ENCODE results near the gene ZBTB24. TPM values are rescaled to one million over a fixed set of nuclear protein-coding genes. Genes with fewer than 3 reads are reported as not detected.

ZBTB24 gene
- total and polyA plus RNA-seq, 2 donors (not counting 3 experiments of a cell fraction or from before 2014, with no cell fraction given), result 1.9 to 6.2 TPM

DNA sequence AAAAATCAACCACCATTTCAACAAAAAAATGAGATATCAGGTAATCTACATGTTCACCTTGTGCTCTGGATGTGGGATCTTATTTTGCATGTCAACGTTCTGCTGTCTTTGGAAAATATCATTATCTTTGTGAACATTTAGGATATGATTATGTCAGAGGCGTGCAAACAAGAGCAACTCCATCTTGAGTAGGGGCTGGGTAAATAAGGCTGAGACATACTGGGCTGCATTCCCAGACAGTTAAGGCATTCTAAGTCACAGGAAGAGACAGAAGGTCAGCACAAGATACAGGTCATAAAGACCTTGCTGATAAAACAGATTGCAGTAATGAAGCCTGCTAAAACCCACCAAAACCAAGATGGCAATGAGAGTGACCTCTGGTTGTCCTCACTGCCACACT, 28.8 kb upstream of the ZBTB24 start:
- Histone ChIP-seq H3K9me3 (replicated peaks; ENCODE audit: control insufficient read depth, insufficient read depth, low read length) (no peaks in the 10 kb centered on the region), H3K4me1 (ENCODE audit: control insufficient read depth, extremely low read depth, insufficient read depth, low read length) (no peaks in the 10 kb centered on the region), H3K79me2 (ENCODE audit: control insufficient read depth, insufficient read depth, low read length) (no peaks in the 10 kb centered on the region), H3K27ac (ENCODE audit: insufficient read depth, low read depth, low read length) (no peak overlapping the region), H3K36me3 (ENCODE audit: control insufficient read depth in 2 of 2, extremely low read depth in 1 of 2, insufficient read depth in 2 of 2, low read length in 2 of 2) (no peaks in the 10 kb centered on the region), H3K9me1 (replicated peaks; ENCODE audit: control insufficient read depth, extremely low read depth, insufficient read depth, low read length) (no peaks in the 10 kb centered on the region), H3K4me3 (replicated peaks in 1 of 3; ENCODE audit: insufficient read depth in 1 of 3, low read depth in 1 of 3, low read length in 3 of 3) (no peak overlapping the region), H3K4me2 (ENCODE audit: insufficient read depth, low read length) (no peak overlapping the region), H3K9ac (replicated peaks; ENCODE audit: extremely low read depth, insufficient read depth, low read length) (no peak overlapping the region), H3K27me3 (ENCODE audit: control insufficient read depth in 2 of 2, insufficient read depth in 2 of 2, low read length in 2 of 2) (peaks cover 2 to 4% of the 10 kb centered on the region in 2 experiments), H4K20me1 (replicated peaks; ENCODE audit: control insufficient read depth, extremely low read depth, insufficient read depth, low read length) (no peaks in the 10 kb centered on the region), H2AFZ (ENCODE audit: low read depth, low read length) (no peak overlapping the region)
- TF ChIP-seq GATA2 (IDR thresholded peaks at IDR 0.05; ENCODE audit: insufficient read depth, insufficient read length, low read depth, low read length) (no peak), POLR2AphosphoS5 (IDR thresholded peaks at IDR 0.05; ENCODE audit: insufficient read depth, low read depth, low read length) (no peak), POLR2A (IDR thresholded peaks at IDR 0.05; ENCODE audit: low read depth, low read length) (no peak), MYC (IDR thresholded peaks at IDR 0.05; ENCODE audit: low read depth, low read length) (no peak), MAX (IDR thresholded peaks at IDR 0.05; ENCODE audit: insufficient read depth, insufficient read length) (no peak), JUN (IDR thresholded peaks at IDR 0.05; ENCODE audit: borderline replicate concordance, insufficient read depth, insufficient read length, low read depth) (no peak)
- TF ChIP-seq, protein P1, sequence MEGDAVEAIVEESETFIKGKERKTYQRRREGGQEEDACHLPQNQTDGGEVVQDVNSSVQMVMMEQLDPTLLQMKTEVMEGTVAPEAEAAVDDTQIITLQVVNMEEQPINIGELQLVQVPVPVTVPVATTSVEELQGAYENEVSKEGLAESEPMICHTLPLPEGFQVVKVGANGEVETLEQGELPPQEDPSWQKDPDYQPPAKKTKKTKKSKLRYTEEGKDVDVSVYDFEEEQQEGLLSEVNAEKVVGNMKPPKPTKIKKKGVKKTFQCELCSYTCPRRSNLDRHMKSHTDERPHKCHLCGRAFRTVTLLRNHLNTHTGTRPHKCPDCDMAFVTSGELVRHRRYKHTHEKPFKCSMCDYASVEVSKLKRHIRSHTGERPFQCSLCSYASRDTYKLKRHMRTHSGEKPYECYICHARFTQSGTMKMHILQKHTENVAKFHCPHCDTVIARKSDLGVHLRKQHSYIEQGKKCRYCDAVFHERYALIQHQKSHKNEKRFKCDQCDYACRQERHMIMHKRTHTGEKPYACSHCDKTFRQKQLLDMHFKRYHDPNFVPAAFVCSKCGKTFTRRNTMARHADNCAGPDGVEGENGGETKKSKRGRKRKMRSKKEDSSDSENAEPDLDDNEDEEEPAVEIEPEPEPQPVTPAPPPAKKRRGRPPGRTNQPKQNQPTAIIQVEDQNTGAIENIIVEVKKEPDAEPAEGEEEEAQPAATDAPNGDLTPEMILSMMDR (IDR thresholded peaks at IDR 0.05; ENCODE audit: extremely low read depth in 1 of 2, insufficient read depth in 1 of 2, low read depth in 1 of 2, low read length in 2 of 2), result no peak
- intact Hi-C loops (cut with micrococcal nuclease) (no loop called here), dilution Hi-C loops (cut with MboI; ENCODE audit: extremely low pct_ligation_motif_present, low sequenced_read_pairs) (no loop called here)
- DNase-seq (ENCODE audit: low read depth, low spot score), result no peak
- ChIA-PET CTCF (interaction anchor here (1.4 kb wide), 1 partner anchor 16 kb away, joined by 6 read pairs; no protein-coding TSS in a partner anchor), POLR2A (no interaction called here)
- no TSS peak for BruUV-seq (replicated peaks)
- no peak for FAIRE-seq

All from endothelial cell of umbilical vein (primary cell).